NCI-H524 treated with DMSO at 0.1 percent for 48 hours (cell line): Measurements from ENCODE around the gene TESMIN.

Experiments
- DNase-seq: peaks from one replicate; lab custom pipeline; 2025; lab: John Stamatoyannopoulos, UW

TESMIN gene, protein sequence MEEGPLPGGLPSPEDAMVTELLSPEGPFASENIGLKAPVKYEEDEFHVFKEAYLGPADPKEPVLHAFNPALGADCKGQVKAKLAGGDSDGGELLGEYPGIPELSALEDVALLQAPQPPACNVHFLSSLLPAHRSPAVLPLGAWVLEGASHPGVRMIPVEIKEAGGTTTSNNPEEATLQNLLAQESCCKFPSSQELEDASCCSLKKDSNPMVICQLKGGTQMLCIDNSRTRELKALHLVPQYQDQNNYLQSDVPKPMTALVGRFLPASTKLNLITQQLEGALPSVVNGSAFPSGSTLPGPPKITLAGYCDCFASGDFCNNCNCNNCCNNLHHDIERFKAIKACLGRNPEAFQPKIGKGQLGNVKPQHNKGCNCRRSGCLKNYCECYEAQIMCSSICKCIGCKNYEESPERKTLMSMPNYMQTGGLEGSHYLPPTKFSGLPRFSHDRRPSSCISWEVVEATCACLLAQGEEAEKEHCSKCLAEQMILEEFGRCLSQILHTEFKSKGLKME

DNA sequence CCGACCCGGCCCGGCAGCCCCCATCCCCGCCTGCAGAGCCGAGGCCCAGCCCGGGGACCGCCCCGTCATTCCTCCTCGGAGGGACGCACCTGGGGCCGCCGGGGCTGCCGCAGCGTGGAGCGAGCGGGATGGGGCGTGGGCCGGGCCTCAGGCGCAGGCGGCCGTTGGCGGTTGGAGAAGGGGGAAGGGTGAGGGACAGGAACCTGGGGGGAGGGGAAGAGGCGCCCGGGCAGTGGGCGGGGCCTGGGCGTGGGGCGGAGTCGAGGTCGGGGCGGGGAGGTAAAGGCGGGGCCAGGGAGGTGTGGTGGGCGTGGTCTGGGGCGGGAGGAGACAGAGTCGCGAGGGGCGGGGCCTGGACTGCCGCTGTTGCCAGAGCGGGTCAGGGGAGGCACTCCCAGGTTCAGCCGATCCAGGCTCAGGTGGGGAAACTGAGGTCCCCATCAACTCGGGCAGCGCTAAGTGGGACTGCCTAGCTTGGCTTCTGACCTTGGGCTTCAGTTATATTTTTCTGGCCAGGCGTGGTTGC is at the start of gene TESMIN:
Gene TESMIN, minus strand, starts transcription at position 190 of the 526 bp plus-strand sequence. CDS start 860 bp downstream, outside the sequence.
- DNase-seq, result no peak

DNA sequence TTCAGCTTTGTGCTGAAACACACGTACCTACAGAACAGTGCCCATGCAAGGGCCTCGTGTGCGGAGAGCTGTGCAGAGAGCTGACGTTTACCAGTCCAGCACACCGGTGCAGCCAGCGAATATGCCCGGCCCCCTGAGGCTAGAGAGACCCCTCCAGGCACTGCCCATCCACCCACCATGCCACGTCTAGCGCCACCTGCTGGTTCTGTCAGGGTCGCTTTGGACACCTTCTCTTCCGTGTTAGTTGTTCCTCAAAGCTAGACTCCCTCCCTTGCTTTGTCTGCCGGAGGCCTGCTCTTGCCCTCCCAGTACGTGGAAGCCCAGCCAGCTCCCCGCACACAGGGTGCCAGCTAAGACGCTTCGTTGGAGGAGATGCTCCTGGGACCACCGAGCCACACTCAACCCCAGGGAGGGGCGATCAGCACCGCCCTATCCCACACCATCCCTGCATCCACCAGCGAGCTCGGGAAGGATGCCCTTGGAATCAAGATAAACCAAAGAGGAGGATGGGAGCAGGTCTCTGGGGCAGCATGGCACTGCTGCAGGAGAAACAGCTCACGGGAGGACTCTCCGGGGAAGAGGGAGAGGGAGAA is 47.0 kb upstream of the TESMIN start:
- no peak for DNase-seq

DNA sequence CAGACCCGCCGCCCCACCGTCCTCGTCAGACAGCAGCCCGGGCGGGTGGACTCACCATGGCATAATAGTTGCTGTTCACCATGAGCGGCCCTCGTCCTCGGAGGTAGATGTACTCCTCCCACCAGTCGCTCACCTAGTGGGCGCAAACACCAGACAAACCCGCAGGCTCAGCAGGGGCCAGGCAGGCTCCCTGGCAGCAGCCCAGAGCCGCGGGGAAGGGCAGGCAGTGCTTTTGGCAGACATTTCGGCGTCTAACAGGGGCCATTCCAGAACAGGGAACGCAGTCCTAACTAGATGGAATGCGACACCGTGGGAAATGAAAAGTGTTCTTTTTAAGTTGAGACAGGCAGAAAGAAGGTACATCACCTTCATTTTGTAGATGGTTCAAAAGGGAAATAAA is 45.5 kb upstream of the TESMIN start:
- DNase-seq, result no peak

DNA sequence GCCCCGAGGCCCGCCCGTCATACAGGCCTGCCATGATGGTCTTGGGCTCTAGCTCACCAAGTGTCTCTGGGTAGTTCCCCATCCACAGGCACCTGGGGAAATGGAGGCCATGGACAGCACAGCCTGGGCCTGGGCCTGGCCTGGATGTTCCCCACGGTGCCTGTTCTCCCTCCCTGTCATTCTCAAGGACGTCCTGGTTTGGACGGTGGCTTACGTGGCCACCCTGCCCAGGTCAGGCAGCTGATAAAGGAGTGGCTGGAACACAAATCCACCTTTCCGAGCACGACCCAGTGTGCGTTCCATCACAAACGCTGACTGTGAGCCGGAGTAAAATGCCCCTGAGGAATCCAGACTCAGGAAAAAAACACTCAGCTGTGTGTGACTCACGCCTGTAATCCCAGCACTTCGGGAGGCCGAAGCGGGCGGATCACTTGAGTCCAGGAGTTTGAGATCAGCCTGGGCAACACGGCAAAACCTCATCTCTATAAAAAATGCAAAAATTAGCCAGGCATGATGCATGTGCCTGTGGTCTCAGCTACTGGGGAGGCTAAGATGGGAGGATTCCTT is 41.2 kb upstream of the TESMIN start:
- DNase-seq, result no peak

DNA sequence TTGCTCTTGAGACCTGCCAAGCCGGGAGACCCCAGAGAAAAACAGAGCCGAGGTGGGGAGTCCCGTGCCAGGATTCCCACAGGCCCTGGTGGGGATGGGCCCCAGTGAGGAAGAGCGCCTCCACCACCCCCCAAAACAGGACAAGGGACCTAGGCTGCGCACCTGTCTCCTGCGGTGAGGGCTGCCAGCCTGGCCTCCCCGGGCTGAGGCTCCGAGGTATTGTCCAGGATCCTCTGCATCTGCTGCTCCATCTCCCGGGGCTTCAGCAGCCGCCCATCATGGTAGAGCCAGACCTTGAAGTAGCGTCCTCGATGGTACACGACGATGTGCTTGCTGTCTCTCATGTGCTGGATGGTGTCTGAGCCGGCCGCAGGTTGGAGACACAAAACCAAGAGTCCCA is 33.3 kb upstream of the TESMIN start:
- no peak for DNase-seq

DNA sequence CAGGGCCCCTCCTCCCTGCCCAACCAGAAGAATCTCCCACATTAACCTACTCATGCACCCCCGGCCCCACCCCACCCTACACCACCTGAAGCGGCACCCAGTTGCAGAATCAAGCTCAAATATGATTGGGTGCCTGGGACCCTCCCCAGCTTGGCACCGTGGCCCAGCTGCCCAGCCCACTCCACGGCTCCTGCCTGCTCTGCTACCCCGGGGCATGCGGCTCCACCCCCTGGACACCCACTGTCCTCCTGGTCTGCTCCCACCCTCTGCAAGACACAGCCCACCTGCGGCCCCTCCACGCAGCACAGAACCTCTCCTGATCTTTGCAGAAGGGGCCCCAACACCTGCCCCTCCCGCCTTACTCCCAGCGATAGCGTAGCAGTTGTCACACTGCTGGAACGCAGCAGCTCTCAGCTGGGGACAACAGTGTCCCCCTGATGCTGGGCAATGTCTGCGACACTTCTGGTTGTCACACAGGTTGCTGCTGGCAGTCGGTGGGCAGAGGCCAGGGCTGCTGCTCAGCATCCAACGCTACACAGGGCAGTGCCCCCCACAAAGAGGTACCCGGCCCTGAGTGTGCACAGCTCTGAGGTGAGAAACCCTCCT is 32.0 kb upstream of the TESMIN start:
- DNase-seq, result no peak

DNA sequence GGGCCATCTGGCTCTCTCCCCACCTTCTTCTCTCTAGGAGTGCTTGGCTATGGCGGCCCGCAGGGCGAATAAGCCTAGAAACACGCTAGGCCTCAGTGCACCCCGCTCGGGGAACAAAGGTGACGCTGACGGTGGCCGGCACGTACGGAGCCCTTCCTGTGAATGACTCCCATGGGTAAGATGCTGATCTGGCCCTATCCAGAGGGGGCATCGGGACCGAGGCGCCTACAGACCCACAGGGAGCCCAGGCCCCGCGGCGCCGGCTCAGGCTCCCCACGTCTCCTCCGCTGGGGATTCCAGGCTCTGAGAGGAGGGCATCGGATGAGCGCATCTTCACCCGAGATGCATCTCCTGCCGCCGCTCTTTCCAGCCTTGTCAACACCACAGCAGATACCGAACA is 31.4 kb upstream of the TESMIN start:
- DNase-seq, result no peak

DNA sequence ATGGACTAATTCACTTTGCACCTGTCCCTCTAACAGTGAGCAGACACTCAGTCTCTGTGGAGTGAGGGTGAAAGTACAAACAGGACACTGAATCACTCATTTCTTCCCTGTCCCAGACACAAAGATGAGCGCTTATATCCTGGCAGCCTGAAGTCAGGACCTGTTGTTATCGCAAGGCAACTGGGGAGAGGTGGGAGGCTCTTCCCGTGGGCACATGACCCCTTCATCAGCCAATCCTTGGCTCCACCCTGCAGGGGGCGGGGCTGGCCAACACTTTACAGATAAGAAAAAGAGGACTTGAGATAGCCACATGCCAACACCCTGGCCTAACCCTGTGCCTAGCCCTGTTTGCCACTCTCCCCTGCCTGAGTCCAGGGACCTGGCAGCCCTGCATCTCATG is 29.5 kb upstream of the TESMIN start:
- DNase-seq, result no peak

DNA sequence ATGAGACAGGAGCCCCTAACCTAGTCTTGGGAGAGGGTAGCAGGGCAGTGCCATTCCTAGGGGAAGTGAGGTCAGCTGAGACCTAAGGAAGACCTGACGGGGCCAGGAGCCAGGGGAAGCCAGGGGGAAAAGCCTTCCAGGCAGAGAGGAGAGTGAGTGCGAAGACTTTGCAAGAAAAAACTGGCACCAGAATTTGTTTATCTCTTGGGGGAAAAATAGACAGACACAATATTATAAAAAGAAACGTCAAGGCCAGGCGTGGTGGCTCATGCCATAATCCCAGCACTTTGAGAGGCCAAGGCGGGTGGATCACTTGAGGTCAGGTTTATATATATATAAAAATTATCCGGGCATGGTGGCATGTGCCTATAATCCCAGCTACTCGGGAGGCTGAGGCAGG is 26.9 kb upstream of the TESMIN start:
- no peak for DNase-seq

DNA sequence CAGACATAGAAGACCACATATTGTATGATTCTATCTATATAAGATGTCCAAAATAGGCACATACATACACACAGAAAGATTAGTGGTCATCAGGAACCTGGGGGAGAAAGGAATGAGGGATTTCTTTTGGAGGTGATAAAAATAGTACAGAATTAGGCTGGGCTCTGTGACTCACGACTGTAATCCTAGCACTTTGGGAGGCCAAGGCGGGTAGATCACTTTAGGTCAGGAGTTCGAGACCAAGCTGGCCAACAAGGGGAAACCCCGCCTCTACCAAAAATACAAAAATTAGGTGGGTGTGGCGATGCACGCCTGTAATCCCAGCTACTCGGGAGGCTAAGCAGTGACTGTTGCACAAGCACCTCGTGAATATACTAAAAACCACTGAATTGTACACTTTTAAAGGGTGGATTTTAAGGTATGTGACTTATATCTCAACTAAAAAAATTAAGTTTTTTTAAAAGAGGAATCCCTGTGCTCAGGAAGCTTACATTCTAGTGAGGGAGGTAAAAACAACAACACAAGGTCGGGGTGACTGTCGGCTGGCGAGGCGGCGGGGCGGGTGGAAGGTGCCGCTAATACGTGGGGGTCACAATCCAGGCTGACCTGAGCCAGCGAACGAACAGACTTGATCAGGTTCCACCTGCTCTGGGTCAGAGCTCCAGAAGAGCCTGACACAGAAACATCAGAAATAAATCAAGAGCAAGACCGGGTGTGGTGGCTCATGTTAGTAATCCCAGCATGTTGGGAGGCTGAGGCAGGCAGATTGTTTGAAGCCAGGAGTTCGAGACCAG is 25.3 kb upstream of the TESMIN start:
- DNase-seq, result no peak

DNA sequence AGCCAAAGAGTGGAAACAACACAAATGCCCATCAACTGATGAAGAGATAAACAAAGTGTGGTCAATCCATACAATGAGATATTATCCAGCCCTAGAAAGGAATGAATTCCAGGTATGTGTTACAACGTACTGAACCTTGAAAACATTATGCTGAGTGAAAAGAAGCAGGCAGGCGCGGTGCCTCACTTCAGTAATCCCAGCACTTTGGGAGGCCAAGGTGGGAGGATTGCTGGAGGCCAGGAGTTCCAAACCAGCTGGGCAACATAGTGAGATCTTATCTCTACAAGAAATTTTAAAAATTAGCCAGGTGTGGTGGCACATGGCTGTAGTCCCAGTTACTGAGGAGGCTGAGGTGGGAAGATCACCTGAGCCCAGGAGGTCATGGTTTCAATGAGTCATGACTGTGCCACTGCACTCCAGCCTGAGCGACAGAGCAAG is 24.6 kb upstream of the TESMIN start:
- no peak for DNase-seq

DNA sequence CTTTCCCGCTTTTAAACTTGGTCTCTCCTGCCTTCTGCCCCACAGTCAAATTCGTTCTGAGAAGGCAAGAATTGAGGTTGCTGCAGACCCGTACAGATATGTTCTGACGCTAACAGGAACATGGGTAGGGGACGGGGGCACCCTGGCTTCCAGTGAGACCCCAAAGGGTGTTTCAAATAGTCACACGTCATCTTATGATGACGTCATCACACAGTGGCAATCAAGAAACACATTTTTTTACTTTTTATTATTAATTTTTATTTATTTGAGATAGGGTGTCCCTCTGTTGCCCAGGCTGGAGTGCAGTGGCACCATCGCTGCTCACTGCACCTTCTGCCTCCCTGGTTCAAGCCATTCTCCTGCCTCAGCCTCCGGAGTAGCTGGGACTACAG is 22.9 kb upstream of the TESMIN start:
- no peak for DNase-seq

DNA sequence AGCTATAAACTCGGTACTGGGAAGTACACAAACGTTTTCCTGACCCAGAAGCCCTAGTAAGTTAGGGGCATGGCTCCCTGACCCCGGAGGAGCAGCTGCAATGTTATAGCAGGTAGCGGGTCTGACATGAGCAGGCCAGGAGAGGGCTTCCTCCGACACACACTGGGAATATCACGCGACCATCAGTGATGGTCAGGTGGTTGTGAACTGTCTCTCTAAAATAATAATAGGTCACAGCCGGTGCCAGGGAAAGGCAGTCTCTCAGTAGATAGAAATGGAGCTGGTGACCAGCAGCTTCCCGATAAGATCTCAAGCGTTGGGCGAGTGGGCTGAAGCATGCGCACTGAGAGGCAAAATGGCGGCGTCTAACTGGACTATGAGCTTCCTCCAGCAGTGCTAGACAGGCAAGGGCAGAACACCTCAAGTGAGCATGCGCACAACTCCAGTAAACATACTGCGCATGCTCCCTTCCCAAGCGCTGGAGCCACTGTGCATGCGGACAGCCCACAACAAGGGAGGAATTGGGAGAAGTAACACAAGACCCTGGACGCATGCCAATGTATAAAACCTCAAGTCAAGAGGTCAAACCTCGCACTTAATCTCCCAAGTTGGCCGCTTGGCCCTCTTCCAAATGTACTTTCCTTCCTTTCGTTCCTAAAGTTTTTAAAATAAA is 22.3 kb upstream of the TESMIN start:
- no peak for DNase-seq

DNA sequence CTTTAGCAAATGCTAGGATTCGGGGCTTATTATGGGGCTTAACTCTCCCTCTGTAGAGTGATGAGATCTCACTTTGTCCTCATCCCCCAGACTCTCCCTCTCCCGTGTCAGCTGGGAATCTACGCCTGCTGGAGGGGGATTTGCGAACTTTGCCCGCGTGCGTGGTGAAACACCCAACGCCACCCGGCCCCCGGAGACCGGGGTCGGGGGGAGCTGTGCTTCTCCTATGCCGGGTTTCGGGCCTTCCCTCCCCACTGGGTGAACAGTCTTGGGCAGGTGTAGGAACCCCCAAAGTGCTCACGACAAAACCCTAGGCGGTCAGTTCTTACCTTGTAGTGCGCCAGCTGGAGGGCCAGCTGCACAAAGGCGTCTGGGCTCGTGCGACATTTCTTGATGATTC is 21.6 kb upstream of the TESMIN start:
- no peak for DNase-seq

DNA sequence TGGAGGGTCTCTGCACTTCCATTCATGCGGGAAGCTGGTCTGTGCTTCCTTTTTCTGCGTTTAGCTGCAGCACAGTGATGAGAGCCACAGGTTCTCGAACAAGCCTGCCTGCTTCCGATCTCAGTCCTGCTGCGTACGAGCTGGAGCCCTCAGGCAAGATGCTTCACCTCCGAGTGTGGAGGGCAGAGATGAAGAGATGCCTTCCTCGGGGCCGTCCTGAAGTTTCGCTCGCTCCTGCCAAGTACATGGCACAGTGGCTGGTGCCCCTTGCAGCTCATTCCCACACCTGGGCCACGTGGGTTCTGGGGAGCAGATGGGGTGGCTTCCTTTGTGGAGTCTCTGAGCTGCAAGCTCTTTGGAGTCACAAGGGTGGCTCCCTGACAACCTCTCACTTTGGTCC is 19.5 kb upstream of the TESMIN start:
- DNase-seq, result no peak

DNA sequence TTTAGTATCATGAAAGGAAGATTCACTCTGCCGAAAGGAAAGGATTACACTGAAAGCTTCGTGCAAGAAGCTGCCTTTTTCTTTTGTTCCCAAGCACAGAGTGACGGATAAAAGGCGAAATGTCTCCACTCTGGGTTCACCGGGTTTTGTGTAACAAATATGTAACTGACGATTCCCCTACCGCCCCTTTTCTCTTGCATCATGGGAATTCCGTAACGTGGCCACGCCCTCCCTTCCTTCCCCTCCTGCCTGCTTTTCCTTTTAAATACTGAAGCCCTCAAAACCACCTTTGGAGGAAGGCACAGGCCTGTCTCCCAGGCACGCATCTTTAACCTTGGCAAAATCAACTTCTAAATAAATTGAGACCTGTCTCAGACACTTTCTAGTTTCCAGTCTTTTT is 16.4 kb upstream of the TESMIN start:
- DNase-seq, result no peak

DNA sequence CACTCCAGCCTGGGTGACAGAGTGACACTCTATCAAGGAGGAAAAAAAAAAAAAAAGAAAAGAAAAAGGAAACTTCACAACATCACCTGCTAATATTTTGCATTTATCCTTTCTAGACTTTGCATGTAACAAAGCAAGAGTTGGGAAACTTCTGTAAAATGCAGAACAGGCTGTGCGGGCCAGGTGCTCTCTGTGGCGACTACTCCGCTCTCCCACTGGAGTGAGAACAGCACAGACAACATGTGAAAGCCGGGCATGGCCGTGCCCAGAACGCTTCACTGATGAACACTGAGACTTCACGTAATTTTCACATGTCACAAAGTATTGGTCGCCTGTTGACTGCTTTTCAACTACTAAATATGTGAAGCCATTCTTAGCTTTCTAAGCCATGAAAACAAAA is 15.5 kb upstream of the TESMIN start:
- DNase-seq, result no peak

DNA sequence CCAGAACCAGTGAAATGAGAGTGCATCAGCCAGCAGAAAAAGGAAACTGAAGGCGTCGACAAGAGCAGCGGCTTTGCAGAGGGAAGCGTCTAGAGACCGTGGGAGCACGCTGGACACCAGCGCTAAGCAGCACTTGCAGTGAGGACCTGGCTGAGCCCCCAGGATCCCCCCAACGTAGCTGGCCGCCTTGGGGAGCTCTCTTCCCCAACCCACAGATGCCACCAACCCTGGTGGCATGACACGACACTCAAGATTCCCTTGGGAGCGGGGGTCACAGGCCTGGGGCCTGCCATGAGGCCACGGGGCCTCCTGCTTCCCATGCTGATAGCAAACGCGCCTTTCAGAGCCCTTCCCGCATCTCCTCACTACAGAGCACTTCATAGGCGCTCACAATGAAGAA is 13.4 kb upstream of the TESMIN start:
- DNase-seq, result no peak

DNA sequence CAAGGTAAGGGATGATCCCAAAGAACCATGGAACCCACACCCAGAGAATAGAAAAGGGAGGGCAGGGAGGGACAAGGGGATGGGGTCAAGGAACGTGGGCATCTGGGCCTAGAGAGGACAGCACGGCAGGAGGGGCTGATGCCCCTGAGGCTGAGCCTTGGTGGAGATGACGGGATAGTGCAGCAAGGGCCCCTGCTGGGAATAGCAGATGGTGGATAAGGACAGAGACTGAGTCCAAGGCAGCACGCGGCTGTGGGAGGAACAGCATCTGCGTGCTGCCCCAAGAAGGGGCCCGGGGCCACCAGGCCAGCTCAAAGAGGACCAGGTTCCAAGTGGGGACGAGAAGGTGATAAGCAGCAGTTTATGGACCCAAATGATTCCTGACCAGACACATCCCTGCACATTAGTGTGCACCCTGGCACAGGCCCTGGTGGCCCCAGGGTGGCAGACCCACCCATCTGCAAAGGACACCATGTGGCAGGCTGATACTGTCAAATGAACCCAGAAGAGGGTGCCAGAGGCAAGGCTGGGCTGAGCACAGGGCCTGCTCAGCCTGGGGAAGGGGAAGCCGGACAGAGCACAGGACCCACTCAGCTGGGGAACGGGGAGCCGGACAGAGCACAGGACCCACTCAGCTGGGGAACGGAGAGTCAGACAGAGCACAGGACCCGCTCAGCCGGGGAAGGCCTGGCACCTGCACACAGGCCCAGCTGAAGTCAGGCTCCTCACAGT is 12.8 kb upstream of the TESMIN start:
- DNase-seq, result no peak

DNA sequence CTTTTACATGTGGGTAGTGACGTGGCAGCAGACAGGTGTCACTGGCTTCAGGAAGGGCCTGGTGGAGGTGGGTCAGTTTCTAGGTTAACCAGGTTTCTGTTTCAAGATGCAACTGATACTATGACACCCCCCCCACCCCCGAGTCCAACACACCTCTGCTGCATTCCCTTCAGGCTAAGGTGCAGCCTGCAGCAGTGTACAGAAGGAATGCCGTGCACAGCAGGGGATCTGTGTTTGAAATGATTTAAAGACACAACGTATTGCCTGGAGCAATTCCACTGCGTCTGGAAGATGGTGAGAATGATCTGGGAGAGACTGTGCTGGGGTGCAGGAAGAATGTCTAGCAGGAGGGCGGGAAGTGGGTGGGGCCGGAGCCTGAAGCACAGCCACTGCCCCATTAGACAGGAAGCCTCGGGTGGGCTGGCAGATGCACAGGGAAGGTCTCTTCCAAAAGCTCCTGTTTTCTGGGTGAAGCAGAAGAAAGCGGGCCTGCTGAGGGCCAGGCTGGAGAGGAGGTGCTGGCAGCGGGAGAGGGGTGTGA is 11.9 kb upstream of the TESMIN start:
- no peak for DNase-seq
